HG03575 (cell line): Measurements from ENCODE around the gene CRACDL.
"Not testable (repeated sequence)": the region's sequence is repeated elsewhere in the genome, so short reads cannot be mapped to it uniquely, and the experiment has no call there.

Source experiments
- ATAC-seq: cut with Tn5 transposase; IDR thresholded peaks from one replicate; pipeline ENCODE4 v1.9.1; 2021; ENCODE audit not compliant: unreplicated experiment, insufficient number of reproducible peaks, low FRiP score; ENCODE audit errors: extremely low read depth

The CRACDL gene

DNA sequence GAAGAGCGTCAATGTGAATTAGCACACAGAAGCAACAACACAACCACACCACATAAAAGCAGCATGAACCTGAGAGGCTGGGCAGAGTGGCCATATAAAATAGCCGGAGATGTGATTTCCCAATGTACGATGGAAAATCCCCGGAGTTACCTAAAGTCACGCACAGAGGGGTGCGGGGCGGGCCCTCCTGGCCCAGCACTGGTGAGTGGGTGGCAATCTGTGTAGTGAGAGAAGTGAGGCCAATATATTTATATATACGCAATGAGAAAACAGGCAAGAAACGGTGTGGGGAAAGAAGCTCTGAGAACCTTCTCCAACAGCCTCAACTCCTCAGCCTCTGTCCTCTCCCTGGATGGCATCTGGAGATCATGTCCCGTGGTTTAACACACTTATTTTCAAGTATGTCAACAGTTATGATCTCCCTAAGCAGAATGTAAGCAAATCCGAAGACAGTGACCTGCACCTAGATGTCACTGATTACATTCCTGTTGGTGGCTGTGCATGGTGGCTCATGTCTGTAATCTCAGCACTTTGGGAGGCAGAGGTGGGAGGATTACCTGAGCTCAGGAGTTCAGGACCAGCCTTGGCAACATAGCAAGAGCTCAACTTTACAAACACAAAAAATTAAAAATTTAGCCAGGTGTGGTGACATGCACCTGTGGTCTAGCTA lies 41.6 kb downstream of the CRACDL start:
- ATAC-seq = no peak

GRCh38 chr2:98893911-98894321 lies 42.1 kb downstream of the CRACDL start:
- ATAC-seq = no peak

GRCh38 chr2:98892871-98893270 lies 43.2 kb downstream of the CRACDL start:
- no peak for ATAC-seq

- no peak for ATAC-seq
Measured at GRCh38 chr2:98891591-98891990, 44.4 kb downstream of the CRACDL start.

DNA sequence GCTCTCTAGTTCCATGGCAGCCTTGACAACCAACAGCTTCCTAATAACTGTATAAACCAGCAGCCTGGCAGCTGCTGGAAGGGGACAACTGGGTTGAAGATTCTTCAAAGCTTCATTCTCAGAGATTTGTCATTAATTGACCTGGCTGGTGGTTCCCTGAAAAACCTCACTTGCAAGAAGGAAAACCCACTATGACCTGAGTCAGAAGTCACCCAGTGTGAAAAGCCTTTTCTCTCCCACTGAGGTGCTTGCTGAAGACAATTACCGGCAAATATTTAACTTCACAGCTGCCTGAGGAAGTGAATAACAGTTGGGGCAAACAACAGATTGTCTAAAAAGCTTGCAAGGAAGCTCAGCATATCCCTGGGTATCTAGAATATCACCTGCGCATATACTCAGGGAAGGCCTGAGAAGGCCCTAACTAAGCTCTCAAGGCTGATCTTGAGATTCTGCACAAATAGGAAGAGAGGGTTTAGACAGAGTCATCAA lies 49.9 kb downstream of the CRACDL start:
- no peak for ATAC-seq

DNA sequence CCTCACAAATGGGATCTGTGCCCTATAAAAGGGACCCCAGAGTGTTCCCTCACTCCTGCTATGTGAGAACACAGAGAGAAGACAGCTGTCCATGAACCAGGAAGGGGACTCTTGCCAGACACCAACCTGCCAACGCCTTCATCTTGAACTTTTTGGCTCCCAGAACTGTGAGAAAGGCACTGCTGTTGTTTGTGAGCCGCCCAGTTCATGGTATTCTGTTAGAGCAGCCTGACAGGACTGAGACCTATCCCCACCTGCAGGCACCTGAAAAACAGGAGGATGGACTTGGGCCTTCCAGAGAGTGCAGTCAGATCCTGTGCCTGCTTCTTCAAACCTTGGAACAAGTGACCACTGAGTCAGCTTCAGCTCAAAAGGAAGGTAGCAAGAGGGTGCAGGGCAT lies 51.4 kb downstream of the CRACDL start:
- ATAC-seq = no peak

DNA sequence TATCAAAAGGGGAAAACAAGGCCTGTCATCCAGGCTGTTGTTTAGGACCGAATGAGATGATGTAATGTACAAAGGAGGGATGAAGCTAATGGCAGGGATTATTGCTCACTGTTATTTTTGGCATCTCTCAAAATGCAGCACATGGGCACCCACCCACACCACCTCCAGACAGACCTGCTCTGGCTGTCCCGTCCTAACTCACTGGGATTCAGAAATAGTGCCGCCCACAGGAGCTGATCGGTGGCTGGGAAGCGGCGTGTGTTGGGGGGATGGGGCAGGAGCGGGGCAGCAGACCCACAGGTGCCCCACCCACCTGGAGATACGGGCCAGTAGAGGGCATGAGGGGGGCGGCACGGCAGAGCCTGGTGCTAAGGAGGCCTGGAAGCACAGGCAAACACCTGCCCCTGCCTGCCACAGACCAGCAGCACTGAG lies 52.2 kb downstream of the CRACDL start:
- no peak for ATAC-seq

DNA sequence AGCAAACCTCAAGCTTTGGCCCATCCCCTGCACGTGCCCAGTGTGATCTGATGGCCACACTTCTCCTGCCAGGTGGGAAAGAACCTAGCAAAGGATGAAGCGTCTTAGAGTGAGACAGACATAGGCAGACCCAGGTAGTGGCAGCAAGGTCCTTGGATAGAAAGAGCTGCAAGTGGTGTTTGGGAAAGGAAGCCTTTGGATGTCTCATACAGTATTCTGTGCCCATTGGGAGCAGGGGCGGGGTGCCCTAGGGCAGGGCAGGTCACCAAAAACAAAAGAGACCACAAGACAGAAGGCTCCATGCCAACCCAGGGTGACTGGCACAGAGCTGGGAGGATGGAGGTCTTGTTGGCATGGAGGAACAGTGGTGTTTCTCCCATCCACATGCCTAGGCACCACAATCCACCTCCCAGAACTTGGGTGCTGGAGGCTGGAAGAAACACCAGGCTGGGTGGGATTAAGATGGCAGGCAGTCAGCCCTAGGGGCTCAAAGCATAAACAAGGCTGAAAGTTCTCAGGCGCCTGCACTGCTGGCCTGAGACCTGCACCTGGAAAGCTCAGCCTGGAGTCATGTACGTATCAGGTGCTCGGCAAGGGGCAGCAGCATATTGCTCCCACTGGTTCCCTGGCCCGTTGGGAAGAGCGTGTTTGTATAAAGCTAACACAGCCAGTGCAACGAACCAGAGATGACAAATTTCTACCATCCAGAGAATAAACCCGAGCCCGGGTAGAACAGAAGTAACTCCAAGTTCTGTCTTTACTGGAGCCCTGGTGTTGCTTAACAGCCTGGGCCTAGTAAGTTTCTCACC lies 52.9 kb downstream of the CRACDL start:
- ATAC-seq = no peak

GRCh38 chr2:98882368-98882767 lies 53.7 kb downstream of the CRACDL start:
- ATAC-seq = no peak

DNA sequence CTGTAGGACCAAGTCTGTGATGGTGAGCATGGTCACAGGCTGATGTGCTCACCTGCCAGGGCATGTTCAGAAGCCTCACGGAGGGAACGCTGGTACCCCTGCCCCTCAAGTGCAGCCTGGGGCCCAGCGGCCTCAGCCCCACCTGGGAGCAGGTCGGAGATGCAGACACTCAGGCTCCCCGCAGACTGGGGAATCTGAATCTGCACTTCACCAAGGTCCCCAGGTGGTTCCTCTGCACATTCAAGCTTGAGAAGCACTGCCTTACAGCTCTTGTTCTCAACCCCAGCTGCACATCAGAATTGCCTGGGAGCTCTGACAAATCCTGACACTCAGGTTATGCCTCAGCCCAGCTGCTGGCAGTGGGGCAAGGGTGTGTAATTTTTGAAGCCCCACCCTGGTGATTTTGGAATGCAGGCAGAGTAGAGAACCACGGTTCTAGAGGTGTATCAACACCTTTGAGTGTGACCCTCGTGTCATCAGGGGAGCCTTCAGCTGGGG lies 54.8 kb downstream of the CRACDL start:
- no peak for ATAC-seq

DNA sequence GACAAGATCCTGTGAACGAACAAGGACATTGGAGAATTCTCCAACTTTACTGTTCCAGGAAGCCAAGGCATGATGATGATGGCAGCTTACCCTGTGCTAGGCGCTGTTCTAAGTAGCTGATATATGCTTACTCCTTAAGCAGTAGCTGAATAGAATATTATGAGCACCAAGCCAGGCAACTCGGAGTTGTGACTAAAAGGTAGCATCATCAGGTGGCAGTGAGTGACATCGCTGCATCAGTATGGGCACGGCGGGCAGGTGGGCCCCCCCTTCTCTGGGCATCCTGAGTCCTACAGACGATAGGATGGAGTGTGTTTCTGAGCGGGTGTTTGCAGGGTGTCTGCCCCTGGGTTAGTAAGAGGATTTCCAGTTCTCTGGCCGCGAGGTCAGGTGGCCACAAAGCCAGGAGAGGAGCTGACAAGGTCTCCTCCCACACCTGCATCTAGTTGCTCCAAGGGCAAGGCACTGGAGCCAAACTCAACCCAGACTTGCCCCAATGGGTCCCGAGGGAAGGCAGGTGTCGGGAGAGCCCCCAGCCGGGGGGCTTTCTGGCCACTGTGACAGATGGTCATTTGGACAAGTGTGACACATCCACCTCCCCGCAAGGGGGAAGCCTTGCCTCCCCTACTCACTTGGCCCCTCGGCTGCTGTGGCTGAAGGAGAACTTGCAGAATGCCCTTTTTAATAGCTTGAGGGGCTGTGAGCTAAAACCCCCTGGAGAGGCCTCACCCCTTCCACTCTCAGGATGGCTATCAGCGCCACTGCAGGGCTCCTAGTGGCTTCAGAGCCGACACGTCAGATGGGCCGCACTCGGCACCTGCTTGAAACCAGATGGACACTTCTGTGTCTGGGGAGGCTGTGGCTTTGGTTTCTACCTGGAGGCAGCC lies 55.5 kb downstream of the CRACDL start:
- ATAC-seq = no peak

DNA sequence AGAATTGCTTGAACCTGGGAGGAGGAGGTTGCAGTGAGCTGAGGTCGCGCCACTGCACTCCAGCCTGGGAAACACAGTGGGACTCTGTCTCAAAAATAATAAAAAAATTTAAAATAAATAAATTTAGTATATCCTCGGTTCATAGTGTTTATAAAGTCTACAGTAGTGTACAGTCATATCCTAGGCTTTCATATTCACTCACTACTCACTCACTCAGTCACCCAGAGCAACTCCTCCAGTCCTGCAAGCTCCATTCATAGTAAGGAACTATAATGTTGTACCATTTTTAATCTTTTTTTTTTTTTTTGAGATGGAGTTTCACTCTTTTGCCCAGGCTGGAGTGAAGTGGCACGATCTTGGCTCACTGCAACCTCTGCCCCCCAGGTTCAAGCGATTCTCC lies 58.4 kb downstream of the CRACDL start:
- not testable (repeated sequence) for ATAC-seq

- ATAC-seq = no peak
Measured at GRCh38 chr2:98876741-98877140, 59.3 kb downstream of the CRACDL start.

DNA sequence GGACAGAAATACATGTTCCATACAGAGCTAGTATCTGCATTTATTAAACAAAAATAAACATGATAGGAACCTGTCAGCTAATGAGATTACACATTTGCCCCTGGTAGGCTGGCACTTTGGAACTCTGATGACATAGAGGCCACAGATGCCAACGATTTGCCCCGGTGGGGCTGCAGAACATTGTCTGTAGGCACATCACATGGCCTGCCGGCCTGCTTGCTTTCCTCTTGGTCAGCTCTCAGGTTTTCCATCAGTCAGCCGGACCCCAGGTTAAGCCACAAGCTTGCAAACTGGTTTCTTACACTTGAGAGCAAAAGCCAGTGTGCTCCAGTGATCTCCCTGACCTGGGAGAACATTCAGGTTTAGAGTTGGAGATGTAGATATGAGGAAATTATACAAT lies 60.3 kb downstream of the CRACDL start:
- ATAC-seq = no peak

DNA sequence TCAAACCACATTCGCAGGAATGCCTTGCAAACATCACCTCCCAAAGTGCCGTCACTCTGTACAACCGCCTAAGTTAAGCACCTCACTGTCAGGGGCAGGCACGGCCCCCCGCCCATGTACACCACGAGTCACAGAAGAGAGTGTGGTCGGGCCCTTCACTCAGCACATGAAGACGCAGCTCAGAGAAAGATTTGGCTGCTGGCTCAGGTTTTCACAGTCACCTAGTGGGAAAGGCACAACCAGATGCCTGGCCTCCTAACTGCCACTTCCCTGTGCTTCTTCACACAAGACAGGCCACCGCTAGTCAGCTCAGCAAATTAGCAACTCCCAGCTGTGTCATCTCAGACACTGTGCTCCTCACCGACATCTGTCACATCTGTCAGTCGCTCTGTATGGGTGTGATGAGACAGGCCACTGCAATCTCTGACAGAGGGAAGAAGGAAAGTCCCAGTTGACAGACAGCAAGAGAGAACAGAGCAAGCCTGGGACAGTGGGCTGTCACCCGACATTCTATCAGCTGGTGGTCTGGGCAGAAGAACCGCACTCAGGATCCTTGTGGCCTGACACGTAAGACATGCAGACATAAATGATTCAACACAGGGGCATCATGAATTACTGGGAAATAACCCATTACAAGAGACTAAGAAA lies 60.8 kb downstream of the CRACDL start:
- ATAC-seq = no peak

GRCh38 chr2:98874186-98874689 lies 61.8 kb downstream of the CRACDL start:
- ATAC-seq = no peak

DNA sequence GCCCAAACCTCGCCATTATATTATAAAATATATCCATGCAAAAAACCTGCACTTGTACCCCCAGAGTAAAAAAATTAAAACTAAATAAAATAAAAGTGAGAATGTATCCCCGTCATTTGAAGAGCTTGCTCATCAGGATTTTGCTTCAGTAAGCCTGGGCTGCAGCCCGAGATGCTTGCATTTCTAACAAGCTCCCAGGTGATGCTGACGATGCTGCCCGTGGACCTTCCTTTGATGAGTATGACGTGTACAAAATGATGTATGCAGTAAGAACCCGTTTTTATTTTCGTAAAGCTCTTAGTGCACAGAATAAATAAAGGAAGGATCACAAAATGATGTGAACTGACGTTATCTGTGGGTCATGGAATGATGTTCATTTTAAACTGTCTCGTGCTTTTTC lies 63.5 kb downstream of the CRACDL start:
- ATAC-seq = no peak

DNA sequence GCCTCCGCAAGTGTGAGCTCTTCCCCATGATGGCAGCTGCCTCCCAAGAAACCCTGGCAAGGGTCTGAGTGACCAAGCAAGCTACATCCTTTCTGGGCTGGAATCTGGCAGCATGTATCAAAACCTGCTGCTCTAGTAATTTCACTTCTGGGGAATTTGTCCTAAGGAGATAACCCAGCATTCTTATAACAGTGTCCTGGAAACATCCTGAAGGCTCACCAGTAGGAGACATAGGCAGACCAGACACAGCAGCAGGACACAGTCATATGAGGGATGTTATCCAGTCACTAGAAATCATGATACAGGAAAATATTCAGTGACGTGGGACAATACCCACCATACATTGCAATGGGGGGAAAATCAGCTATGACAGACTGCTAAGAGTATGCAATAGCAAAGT lies 64.5 kb downstream of the CRACDL start:
- ATAC-seq = no peak
